NCI-H2227 treated with DMSO at 0.1 percent for 48 hours (cell line): Measurements from ENCODE around the gene USP6.
"Not testable (repeated sequence)": the region's sequence is repeated elsewhere in the genome, so short reads cannot be mapped to it uniquely, and the experiment has no call there.

Source experiments
- DNase-seq: peaks from one replicate; lab custom pipeline; 2025; lab: John Stamatoyannopoulos, UW

The USP6 gene

DNA sequence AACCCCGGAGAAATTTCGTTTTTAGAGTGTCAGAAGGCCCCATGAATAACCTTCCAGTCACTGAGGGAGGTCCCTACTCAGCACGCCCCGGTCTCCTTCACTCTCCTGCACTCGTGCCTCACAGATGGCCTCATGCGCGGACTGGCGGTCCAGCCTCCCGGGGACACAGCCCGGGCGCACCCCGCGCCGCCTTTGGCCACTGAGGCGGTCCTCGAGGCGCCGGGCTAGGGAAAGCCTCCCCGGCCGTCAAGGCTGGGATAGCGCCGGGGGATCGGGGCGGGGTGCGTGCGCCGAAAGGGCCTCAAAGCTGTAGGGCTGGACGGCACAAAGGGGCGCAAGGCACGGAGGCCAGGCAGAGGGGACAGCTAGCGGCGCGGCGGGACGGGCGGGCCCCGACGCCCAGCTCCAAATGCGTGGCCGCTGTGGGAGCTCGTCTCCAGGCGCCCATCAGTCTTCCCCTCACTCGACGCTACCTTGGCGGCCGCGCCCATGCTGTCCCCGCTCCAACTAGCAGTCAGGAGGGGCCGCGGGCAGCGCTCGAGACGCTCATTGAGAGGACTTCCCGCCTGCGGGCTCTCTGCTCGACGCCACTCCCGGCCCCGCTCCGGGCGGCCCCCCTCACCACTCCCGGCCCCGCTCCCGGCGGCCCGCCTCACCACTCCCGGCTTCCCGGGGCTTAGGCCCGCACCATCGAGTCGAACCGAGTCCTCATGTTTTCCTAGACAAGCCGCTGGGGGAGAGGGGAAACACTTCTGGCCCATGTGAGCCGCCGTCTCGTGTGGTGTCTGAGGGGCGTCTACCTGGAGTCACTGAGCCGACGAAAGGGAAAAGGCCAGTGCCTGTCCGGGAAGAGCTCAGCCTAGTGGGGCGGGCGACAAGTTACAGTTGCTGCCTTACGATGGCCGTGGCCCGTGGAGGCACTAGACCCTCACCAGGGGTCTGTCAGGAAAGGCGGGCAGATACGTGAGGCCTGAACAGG lies at the start of gene USP6:
Gene USP6 (plus strand): TSS at position 360 of the 979 bp plus-strand sequence. CDS start 14,336 bp downstream, outside the sequence.
- no peak for DNase-seq

DNA sequence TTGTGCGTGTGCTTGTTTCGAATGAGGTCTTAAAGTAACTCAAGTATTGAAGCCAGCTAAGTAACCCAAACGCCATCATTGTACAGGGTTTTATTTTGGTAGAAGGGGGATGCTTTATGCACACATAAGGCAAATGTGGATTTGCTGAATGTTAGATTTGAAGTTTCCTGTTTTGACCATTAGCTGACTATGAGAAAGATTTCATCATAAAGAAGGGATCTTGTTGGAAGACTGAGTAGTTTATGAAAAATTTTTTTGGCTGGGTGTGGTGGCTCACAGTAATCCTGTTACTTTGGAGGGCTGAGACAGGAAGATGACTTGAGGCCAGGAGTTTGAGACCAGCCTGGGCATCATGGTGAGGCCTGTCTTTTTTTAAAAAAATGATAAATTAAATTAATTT lies 47.6 kb upstream of the USP6 start:
- DNase-seq, result no peak

DNA sequence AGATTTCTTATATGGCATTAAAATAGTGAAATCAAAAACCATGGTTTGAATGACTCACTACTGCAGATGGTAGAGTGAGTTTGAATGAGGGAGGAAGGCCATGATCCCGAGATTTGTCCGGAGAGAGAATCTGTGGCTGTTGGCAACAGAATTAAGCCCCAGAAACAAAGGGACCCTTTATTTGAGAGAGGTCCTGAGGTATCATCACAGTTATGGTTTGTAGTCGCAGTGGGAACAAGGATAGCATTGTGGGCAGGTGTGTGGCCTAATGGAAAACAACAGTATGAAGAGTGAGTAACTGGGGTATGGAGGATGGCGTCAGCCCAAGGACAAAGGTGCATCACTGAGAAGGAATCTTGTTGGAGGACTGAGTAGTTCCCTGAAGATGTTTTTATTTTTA lies 46.1 kb upstream of the USP6 start:
- DNase-seq, result no peak

- not testable (repeated sequence) for DNase-seq
Measured at GRCh38 chr17:5075472-5075871, 40.4 kb upstream of the USP6 start.

GRCh38 chr17:5077275-5077674 lies 38.6 kb upstream of the USP6 start:
- not testable (repeated sequence) for DNase-seq

- DNase-seq, result no peak
Measured at GRCh38 chr17:5077781-5078105, 38.1 kb upstream of the USP6 start.

- DNase-seq, result peak; percentile 76
Measured at GRCh38 chr17:5078106-5079028, 37.5 kb upstream of the USP6 start, which contains the start of gene ZFP3. TSS of gene ZFP3 (plus strand) at chr17:5078467. CDS start at chr17:5091505, 13,038 bp downstream.

DNA sequence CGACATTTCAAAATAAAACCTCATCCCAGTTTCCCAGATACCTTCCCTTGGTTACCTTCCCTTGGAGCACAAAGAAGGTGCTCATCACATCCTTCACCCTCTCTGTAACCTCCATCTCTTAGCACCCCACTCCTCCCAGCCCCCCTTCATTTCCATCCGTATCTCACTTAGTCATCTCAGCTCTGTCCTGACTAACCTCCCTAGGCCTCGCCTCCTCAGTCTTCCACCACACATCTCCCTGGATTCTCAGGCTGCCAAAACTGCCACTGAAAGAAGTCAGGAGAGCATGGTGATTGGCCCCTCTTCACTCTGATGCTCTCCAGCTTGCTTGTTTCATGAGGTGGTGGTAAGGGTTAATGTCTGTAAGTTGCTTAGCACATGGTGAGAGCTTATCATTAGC lies 35.2 kb upstream of the USP6 start:
- DNase-seq, result no peak

- no peak for DNase-seq
Measured at GRCh38 chr17:5092218-5093010, 23.4 kb upstream of the USP6 start.

GRCh38 chr17:5096731-5097100 lies 19.1 kb upstream of the USP6 start:
- no peak for DNase-seq

GRCh38 chr17:5097101-5097834 lies 18.6 kb upstream of the USP6 start:
- DNase-seq, result no peak

- no peak for DNase-seq
Measured at GRCh38 chr17:5099271-5099670, 16.6 kb upstream of the USP6 start.

GRCh38 chr17:5100832-5101231 lies 15.0 kb upstream of the USP6 start:
- DNase-seq, result no peak

DNA sequence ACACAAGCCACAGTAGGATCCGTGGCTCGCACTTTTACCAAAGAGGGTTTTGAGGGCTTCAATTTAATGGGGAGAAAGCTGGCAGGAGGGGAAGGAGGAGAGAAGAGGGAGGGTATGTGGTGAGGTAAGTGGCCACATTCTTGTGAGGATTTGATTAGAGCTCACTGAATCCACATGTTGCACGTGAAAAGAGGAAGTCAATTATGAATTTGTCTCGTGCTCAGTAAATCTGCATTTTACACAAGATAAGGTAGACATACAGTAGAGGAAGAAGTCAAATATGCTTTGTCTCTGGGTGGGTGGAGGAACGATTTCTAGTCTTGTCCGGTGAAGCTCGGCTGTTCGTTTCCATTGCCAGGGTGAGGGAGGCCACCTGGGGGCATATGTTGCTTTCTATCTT lies 5.0 kb upstream of the USP6 start:
- no peak for DNase-seq

DNA sequence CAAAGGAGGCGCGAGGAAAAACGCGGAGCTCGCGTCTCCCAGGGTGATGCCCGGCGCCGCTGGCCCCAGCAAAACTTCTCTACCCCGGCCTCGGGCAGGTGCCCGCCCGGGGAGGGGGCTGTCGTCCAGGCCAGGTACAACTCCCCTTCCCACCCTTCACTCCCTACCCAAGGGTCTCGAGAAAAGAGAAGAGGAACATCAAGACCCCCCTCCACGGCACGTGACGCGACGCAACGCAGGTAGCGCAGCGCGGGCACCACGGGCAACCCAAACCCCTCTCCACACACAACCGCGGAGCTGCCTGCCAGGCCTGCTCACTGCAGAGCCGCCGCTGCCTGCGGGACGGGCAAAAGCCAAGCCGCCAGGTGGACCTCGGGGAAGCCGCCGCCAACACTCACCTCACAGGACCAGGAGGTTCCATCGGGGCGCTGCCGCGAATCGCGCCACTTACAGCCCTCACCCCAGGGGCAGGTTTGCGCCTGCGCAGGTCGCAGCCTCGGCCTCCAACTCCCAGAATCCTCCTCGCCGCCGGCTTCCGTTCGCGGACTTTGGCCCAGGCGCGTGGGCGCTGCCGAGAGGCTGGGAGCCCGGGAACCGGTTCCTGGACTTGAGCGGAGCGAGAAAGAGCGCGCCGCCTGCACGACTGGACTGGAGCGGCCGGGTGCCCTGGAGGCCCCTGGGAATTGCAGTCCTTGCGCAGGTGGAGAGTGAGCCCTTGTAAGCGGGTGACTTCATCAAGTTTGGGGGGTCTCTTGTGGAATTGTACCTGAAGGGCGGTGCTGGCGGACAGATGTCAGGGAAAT lies 4.2 kb upstream of the USP6 start, which contains the start of gene ZNF232:
Gene ZNF232 (minus strand): TSS at position 477 of the 803 bp plus-strand sequence. CDS start 56 bp downstream, at position 421.
- DNase-seq, result peak; percentile 72

- DNase-seq, result no peak
Measured at GRCh38 chr17:5118219-5118618, 2.4 kb downstream of the USP6 start.

GRCh38 chr17:5120036-5120435 lies 4.2 kb downstream of the USP6 start:
- no peak for DNase-seq

GRCh38 chr17:5120436-5121185 lies 4.8 kb downstream of the USP6 start:
- not testable (repeated sequence) for DNase-seq

- no peak for DNase-seq
Measured at GRCh38 chr17:5121186-5121841, 5.5 kb downstream of the USP6 start.
